Activated B cell treated with CpG ODN at 0.5 μM for 24 hours (primary cell): ENCODE data around the gene SYNDIG1. TPM values are rescaled to one million over a fixed set of nuclear protein-coding genes. Genes with fewer than 3 reads are reported as not detected.

ENCODE experiments used
- ATAC-seq: fragments of 200-7000 bp; cut with Tn5 transposase; one replicate; pipeline ENCODE4 v1.10.0; 2021; ENCODE audit warnings: low read depth, mild to moderate bottlenecking, moderate library complexity
- CTCF ChIA-PET: fragments of 350-600 bp; sonication (Branson Sonifier 250); formaldehyde crosslinking; loops from one replicate; lab custom pipeline; 2021; ENCODE audit warnings: antibody characterized with exemption; lab: Charles Lee
- POLR2A ChIA-PET: fragments of 350-600 bp; sonication (Branson Sonifier 250); formaldehyde crosslinking; loops from one replicate; lab custom pipeline; 2021; ENCODE audit warnings: antibody characterized with exemption; lab: Charles Lee
- DNase-seq: peaks from one replicate; pipeline ENCODE4 v3.0.0; 2022
- H3K27ac Mint-ChIP-seq: one replicate; pipeline ENCODE4 v1.8.0; 2020; ENCODE audit warnings: mixed read lengths
- H3K27me3 Mint-ChIP-seq: one replicate; pipeline ENCODE4 v1.8.0; 2021; ENCODE audit warnings: mixed read lengths
- H3K36me3 Mint-ChIP-seq: one replicate; pipeline ENCODE4 v1.8.0; 2021; ENCODE audit warnings: low read depth, mixed read lengths
- H3K4me1 Mint-ChIP-seq: one replicate; pipeline ENCODE4 v1.8.0; 2021; ENCODE audit warnings: mixed read lengths
- H3K4me3 Mint-ChIP-seq: one replicate; pipeline ENCODE4 v1.8.0; 2020; ENCODE audit warnings: mild to moderate bottlenecking, mixed read lengths
- H3K9me3 Mint-ChIP-seq: one replicate; pipeline ENCODE4 v1.8.0; 2020; ENCODE audit warnings: mixed read lengths
- CTCF ChIP-seq: fragments of 200-600 bp; IDR thresholded peaks from one replicate; pipeline ENCODE4 v1.8.0; 2022; ENCODE audit warnings: antibody characterized with exemption, mild to moderate bottlenecking
- intact Hi-C: fragments of 100-400 bp; cut with micrococcal nuclease; formaldehyde crosslinking; loops from one replicate; pipeline ENCODE4 v1.15.1; 2024
- total RNA-seq: library from RNA; stranded (reverse); gene quantifications from 2 replicates; pipeline ENCODE4 v1.2.3, GENCODE V29; 2022

The SYNDIG1 gene
- total RNA-seq, 1 donor from 2014 or later = not detected

GRCh38 chr20:24628985-24629384, 159.6 kb downstream of the SYNDIG1 start:
- H3K36me3 Mint-ChIP-seq = no peaks in the 10 kb centered on the region
- H3K27ac Mint-ChIP-seq = no peak overlapping the region
- no peak overlapping the region for H3K4me3 Mint-ChIP-seq
- POLR2A ChIA-PET = no interaction called here
- H3K27me3 Mint-ChIP-seq = no peaks in the 10 kb centered on the region
- intact Hi-C loops = no loop called here
- CTCF ChIA-PET = no interaction called here
- H3K4me1 Mint-ChIP-seq = peaks cover 9% of the 10 kb centered on the region
- H3K9me3 Mint-ChIP-seq = no peaks in the 10 kb centered on the region
- TF ChIP-seq CTCF = no peak
- no peak for ATAC-seq
- no peak for DNase-seq

- ATAC-seq (no peak), DNase-seq (no peak)
- ChIA-PET POLR2A (no interaction called here), CTCF (no interaction called here)
- H3K27ac Mint-ChIP-seq = no peak overlapping the region
- no peaks in the 10 kb centered on the region for H3K36me3 Mint-ChIP-seq
- H3K9me3 Mint-ChIP-seq = no peaks in the 10 kb centered on the region
- no peak for TF ChIP-seq CTCF
- no peak overlapping the region for H3K4me3 Mint-ChIP-seq
- peaks cover 9% of the 10 kb centered on the region for H3K4me1 Mint-ChIP-seq
- no peaks in the 10 kb centered on the region for H3K27me3 Mint-ChIP-seq
- intact Hi-C loops = no loop called here
Measured at GRCh38 chr20:24629668-24630067, 160.2 kb downstream of the SYNDIG1 start.

- no peaks in the 10 kb centered on the region for H3K9me3 Mint-ChIP-seq
- peaks cover 9% of the 10 kb centered on the region for H3K4me1 Mint-ChIP-seq
- H3K4me3 Mint-ChIP-seq = no peak overlapping the region
- DNase-seq (no peak), ATAC-seq (no peak)
- H3K36me3 Mint-ChIP-seq = no peaks in the 10 kb centered on the region
- intact Hi-C loops = no loop called here
- no peak overlapping the region for H3K27ac Mint-ChIP-seq
- no peak for TF ChIP-seq CTCF
- no peaks in the 10 kb centered on the region for H3K27me3 Mint-ChIP-seq
- ChIA-PET POLR2A (no interaction called here), CTCF (no interaction called here)
Measured at GRCh38 chr20:24630486-24631172, 161.2 kb downstream of the SYNDIG1 start.

- Mint-ChIP-seq H3K9me3 (no peaks in the 10 kb centered on the region), H3K4me3 (no peak overlapping the region), H3K36me3 (no peaks in the 10 kb centered on the region), H3K27ac (no peak overlapping the region), H3K4me1 (peaks cover 9% of the 10 kb centered on the region), H3K27me3 (no peaks in the 10 kb centered on the region)
- TF ChIP-seq CTCF = no peak
- POLR2A ChIA-PET = no interaction called here
- intact Hi-C loops = no loop called here
- CTCF ChIA-PET = no interaction called here
- no peak for ATAC-seq
- no peak for DNase-seq
Measured at GRCh38 chr20:24631173-24631505, 161.7 kb downstream of the SYNDIG1 start.

- POLR2A ChIA-PET = no interaction called here
- no peak for TF ChIP-seq CTCF
- intact Hi-C loops = no loop called here
Measured at GRCh38 chr20:24632581-24632980, 163.2 kb downstream of the SYNDIG1 start.

More at GRCh38 chr20:24632581-24632980, 163.2 kb downstream of the SYNDIG1 start:
- H3K9me3 Mint-ChIP-seq = no peaks in the 10 kb centered on the region
- H3K4me3 Mint-ChIP-seq = no peak overlapping the region
- no peak for DNase-seq
- no peaks in the 10 kb centered on the region for H3K27me3 Mint-ChIP-seq
- H3K27ac Mint-ChIP-seq = no peak overlapping the region
- H3K36me3 Mint-ChIP-seq = no peaks in the 10 kb centered on the region
- CTCF ChIA-PET = no interaction called here
- H3K4me1 Mint-ChIP-seq = peaks cover 9% of the 10 kb centered on the region
- ATAC-seq = no peak
